GM23248 (cell line): ENCODE measurements around the gene REPS1.

Source experiments
- EZH2 ChIP-seq: fragments of 200-600 bp; sonication (generic); IDR thresholded peaks from 2 replicates; pipeline ENCODE4 v1.6.1; 2018; ENCODE audit warnings: antibody characterized with exemption, mild to moderate bottlenecking; ENCODE audit not compliant: insufficient read depth, poor library complexity, severe bottlenecking
- EZH2phosphoT487 ChIP-seq: fragments of 200-600 bp; sonication (generic); IDR thresholded peaks from 2 replicates; pipeline ENCODE4 v1.6.1; 2018; ENCODE audit warnings: antibody characterized with exemption, moderate library complexity, mild to moderate bottlenecking, low read depth; ENCODE audit not compliant: insufficient read depth

GRCh38 chr6:139003751-139004150 is 15.7 kb upstream of the REPS1 start:
- TF ChIP-seq EZH2phosphoT487, result no peak
- TF ChIP-seq EZH2, result no peak
